Measurements from ENCODE around the gene AUTS2. TPM values are rescaled to one million over a fixed set of nuclear protein-coding genes. Genes with fewer than 3 reads are reported as not detected.
A peak's percentile ranks its signal among the peaks of the same experiment; 100 is the strongest.

Gene AUTS2
- total and polyA plus RNA-seq, 10 of the 15 experiments (the other 5 are each of a cell fraction or from before 2014, with no cell fraction given) = 6.4 to 55.6 (median 21.6) TPM

DNA sequence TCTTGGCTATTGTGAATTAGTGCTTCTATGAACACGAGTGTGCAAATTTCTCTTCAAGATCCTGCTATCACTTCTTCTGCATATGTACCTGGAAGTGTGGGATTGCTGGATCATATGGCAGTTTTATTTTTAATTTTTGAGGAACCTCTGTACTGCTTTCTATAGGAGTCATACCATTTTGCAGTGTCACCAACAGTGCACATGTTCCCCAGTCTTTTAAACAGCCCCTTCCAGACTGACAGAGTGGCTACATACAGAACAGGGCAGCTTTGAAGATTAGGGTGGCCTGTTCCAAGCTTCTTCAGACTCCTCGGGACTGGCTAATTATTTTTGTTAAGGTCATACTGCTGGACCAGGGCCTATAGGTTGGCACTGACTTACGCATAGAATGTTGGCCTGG is 82.9 kb downstream of the AUTS2 start:
- H3K36me3 ChIP-seq (ENCODE audit: control insufficient read depth in 2 of 2, insufficient read depth in 2 of 2, low read length in 1 of 2) = no peaks in the 10 kb centered on the region; a peak in 1 of 4 replicates
- 97% methylated on average over 3 of the region's 3 CpGs for WGBS (ENCODE audit: insufficient coverage, insufficient replicate concordance, low lambda C conversion rate, missing lambda C conversion rate)
- ChIA-PET CTCF (interaction anchor here (0.6 kb wide), 1 partner anchor 336 kb away, joined by 4 read pairs; no protein-coding TSS in a partner anchor), RAD21 (ENCODE audit: unreplicated experiment) (interaction anchor here (1.4 to 5.5 kb wide), 4 partner anchors 16 to 78 kb away, joined by 4 to 27 read pairs (median 6); no protein-coding TSS in a partner anchor), SMC1A (ENCODE audit: uncharacterized antibody, unreplicated experiment) (interaction anchor here (1.4 to 10.1 kb wide), 5 partner anchors 14 to 78 kb away, joined by 3 to 88 read pairs (median 9); no protein-coding TSS in a partner anchor), POLR2A (interaction anchor here (1.0 kb wide), 1 partner anchor 58 kb away, joined by 3 read pairs; no protein-coding TSS in a partner anchor)
- no peak for ATAC-seq
- peaks cover 36% of the 10 kb centered on the region for H3K4me1 ChIP-seq (ENCODE audit: control insufficient read depth, insufficient read depth, low read length)
- H3K27ac ChIP-seq (ENCODE audit: control insufficient read depth, insufficient read depth) = no peak overlapping the region
- no peaks in the 10 kb centered on the region for H3K9me3 ChIP-seq (replicated peaks; ENCODE audit: control insufficient read depth, insufficient read depth, low read length)
- H4K20me1 ChIP-seq (ENCODE audit: control insufficient read depth, insufficient read depth) = no peaks in the 10 kb centered on the region
- H3K9ac ChIP-seq (ENCODE audit: control insufficient read depth, insufficient read depth, low read length) = no peak overlapping the region
- H3K79me2 ChIP-seq (ENCODE audit: control insufficient read depth, insufficient read depth, low read length) = peaks cover 13% of the 10 kb centered on the region
- H3K4me2 ChIP-seq (ENCODE audit: control insufficient read depth, insufficient read depth) = no peak overlapping the region
- in situ Hi-C loops (cut with MboI) = no loop called here
- TF ChIP-seq ETV6 (conservative IDR thresholded peaks at IDR 0.05 in 1 of 2, IDR thresholded peaks at IDR 0.05 in 1 of 2; ENCODE audit: borderline replicate concordance in 1 of 2, low read depth in 1 of 2) = no peak
- no peaks in the 10 kb centered on the region for H3K27me3 ChIP-seq (replicated peaks in 1 of 2; ENCODE audit: control insufficient read depth in 2 of 2, insufficient read depth in 2 of 2, low read length in 1 of 2)
- intact Hi-C loops (cut with micrococcal nuclease; ENCODE audit: unreplicated experiment) = no loop called here
- no TSS peak for BruUV-seq (replicated peaks)
- H3K4me3 ChIP-seq = no peak overlapping the region
- no peak for DNase-seq (ENCODE audit: low read depth, low spot score)
- no peak for FAIRE-seq
- H2AFZ ChIP-seq (ENCODE audit: control insufficient read depth, low read depth, low read length) = no peak overlapping the region

- SMC1A ChIA-PET (ENCODE audit: uncharacterized antibody, unreplicated experiment) = interaction anchor here (1.1 to 10.1 kb wide), 7 partner anchors 12 to 142 kb away, joined by 3 to 88 read pairs (median 9); no protein-coding TSS in a partner anchor
- Histone ChIP-seq H4K20me1 (ENCODE audit: control insufficient read depth, insufficient read depth) (no peaks in the 10 kb centered on the region), H3K4me2 (ENCODE audit: control insufficient read depth, insufficient read depth) (no peak overlapping the region), H3K79me2 (ENCODE audit: control insufficient read depth, insufficient read depth, low read length) (peaks cover 12% of the 10 kb centered on the region), H3K36me3 (ENCODE audit: control insufficient read depth in 2 of 2, insufficient read depth in 2 of 2, low read length in 1 of 2) (no peaks in the 10 kb centered on the region; a peak in 1 of 4 replicates), H3K9ac (ENCODE audit: control insufficient read depth, insufficient read depth, low read length) (no peak overlapping the region), H3K4me3 (no peak overlapping the region), H3K27ac (ENCODE audit: control insufficient read depth, insufficient read depth) (peak overlapping the region; percentile 27), H3K27me3 (replicated peaks in 1 of 2; ENCODE audit: control insufficient read depth in 2 of 2, insufficient read depth in 2 of 2, low read length in 1 of 2) (no peaks in the 10 kb centered on the region), H3K4me1 (ENCODE audit: control insufficient read depth, insufficient read depth, low read length) (peaks cover 26% of the 10 kb centered on the region), H3K9me3 (replicated peaks; ENCODE audit: control insufficient read depth, insufficient read depth, low read length) (no peaks in the 10 kb centered on the region), H2AFZ (ENCODE audit: control insufficient read depth, low read depth, low read length) (no peak overlapping the region)
- ATAC-seq (peak; percentile 13), DNase-seq (ENCODE audit: low read depth, low spot score) (no peak), FAIRE-seq (no peak)
- POLR2A ChIA-PET = interaction anchor here (0.9 to 2.0 kb wide), 4 partner anchors 14 to 79 kb away, joined by 3 to 6 read pairs (median 5); no protein-coding TSS in a partner anchor
- CTCF ChIA-PET = interaction anchor here (1.5 kb wide), 2 partner anchors 57 to 139 kb away, joined by 4 to 6 read pairs; no protein-coding TSS in a partner anchor
- intact Hi-C loops (cut with micrococcal nuclease; ENCODE audit: unreplicated experiment) (no loop called here), in situ Hi-C loops (cut with MboI) (no loop called here)
- 37% methylated on average over 4 of the region's 4 CpGs for WGBS (ENCODE audit: insufficient coverage, insufficient replicate concordance, low lambda C conversion rate, missing lambda C conversion rate)
- no TSS peak for BruUV-seq (replicated peaks)
- TF ChIP-seq, protein P1, sequence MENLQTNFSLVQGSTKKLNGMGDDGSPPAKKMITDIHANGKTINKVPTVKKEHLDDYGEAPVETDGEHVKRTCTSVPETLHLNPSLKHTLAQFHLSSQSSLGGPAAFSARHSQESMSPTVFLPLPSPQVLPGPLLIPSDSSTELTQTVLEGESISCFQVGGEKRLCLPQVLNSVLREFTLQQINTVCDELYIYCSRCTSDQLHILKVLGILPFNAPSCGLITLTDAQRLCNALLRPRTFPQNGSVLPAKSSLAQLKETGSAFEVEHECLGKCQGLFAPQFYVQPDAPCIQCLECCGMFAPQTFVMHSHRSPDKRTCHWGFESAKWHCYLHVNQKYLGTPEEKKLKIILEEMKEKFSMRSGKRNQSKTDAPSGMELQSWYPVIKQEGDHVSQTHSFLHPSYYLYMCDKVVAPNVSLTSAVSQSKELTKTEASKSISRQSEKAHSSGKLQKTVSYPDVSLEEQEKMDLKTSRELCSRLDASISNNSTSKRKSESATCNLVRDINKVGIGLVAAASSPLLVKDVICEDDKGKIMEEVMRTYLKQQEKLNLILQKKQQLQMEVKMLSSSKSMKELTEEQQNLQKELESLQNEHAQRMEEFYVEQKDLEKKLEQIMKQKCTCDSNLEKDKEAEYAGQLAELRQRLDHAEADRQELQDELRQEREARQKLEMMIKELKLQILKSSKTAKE (IDR thresholded peaks at IDR 0.05; ENCODE audit: low read depth, poor library complexity, severe bottlenecking) = peak; percentile 14
- TF ChIP-seq, protein P2, sequence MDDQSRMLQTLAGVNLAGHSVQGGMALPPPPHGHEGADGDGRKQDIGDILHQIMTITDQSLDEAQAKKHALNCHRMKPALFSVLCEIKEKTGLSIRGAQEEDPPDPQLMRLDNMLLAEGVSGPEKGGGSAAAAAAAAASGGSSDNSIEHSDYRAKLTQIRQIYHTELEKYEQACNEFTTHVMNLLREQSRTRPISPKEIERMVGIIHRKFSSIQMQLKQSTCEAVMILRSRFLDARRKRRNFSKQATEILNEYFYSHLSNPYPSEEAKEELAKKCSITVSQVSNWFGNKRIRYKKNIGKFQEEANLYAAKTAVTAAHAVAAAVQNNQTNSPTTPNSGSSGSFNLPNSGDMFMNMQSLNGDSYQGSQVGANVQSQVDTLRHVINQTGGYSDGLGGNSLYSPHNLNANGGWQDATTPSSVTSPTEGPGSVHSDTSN (IDR thresholded peaks at IDR 0.05; ENCODE audit: insufficient replicate concordance, low read depth, low read length) = no peak
- TF ChIP-seq CREM (IDR thresholded peaks at IDR 0.05; ENCODE audit: low read depth) = peak; percentile 38; the same call in 1 of the 2 replicates
- RAD21 ChIA-PET (ENCODE audit: unreplicated experiment) = interaction anchor here (0.8 to 5.5 kb wide), 7 partner anchors 13 to 142 kb away, joined by 3 to 27 read pairs (median 5); no protein-coding TSS in a partner anchor
These were observed 84.2 kb downstream of the AUTS2 start for GRCh38 chr7:69682518-69682917.

Data from GM12878 (cell line).